Trophoblast cell (in vitro differentiated cells and primary cell): ENCODE data around the gene GRIN2C.

Experiments used
- DNase-seq, 2 donors: peaks; one replicate each; pipeline ENCODE4 v3.0.0-alpha.2; 2016
- H2AFZ ChIP-seq: 2 replicates; pipeline ENCODE4 v1.6.1; 2013; ENCODE audit warnings: low read length, moderate library complexity, mild to moderate bottlenecking; ENCODE audit not compliant: insufficient read depth, poor library complexity
- H2AK5ac ChIP-seq: 2 replicates; pipeline ENCODE4 v1.6.1; 2013; ENCODE audit warnings: mild to moderate bottlenecking, low read length
- H2BK120ac ChIP-seq: 2 replicates; pipeline ENCODE4 v1.6.1; 2013; ENCODE audit warnings: low read length, mild to moderate bottlenecking, moderate library complexity; ENCODE audit not compliant: insufficient read depth, poor library complexity
- H2BK12ac ChIP-seq: 2 replicates; pipeline ENCODE4 v1.6.1; 2013; ENCODE audit warnings: mild to moderate bottlenecking, low read length, moderate library complexity
- H2BK5ac ChIP-seq: 2 replicates; pipeline ENCODE4 v1.6.1; 2013; ENCODE audit warnings: low read length, low read depth, moderate library complexity, mild to moderate bottlenecking; ENCODE audit not compliant: poor library complexity
- H3K14ac ChIP-seq: 2 replicates; pipeline ENCODE4 v1.6.1; 2013; ENCODE audit warnings: mild to moderate bottlenecking, low read length
- H3K18ac ChIP-seq: 2 replicates; pipeline ENCODE4 v1.6.1; 2013; ENCODE audit warnings: mild to moderate bottlenecking, low read length
- H3K23ac ChIP-seq: 2 replicates; pipeline ENCODE4 v1.6.1; 2013; ENCODE audit warnings: low read length
- H3K27ac ChIP-seq: 2 replicates; pipeline ENCODE4 v1.5.1; 2013; ENCODE audit warnings: low read depth, mild to moderate bottlenecking, inconsistent platforms, low read length, moderate library complexity
- H3K27me3 ChIP-seq: 2 replicates; pipeline ENCODE4 v1.6.1; 2013; ENCODE audit warnings: inconsistent platforms, mild to moderate bottlenecking, low read length, moderate library complexity; ENCODE audit not compliant: insufficient read depth
- H3K36me3 ChIP-seq, 2 experiments: 1 replicate in 1 of 2; 2 replicates in 1 of 2; pipeline ENCODE4 v1.6.1; 2013; ENCODE audit warnings: low read length in 2 of 2, mild to moderate bottlenecking in 2 of 2, moderate library complexity in 1 of 2; ENCODE audit not compliant: insufficient read depth in 2 of 2, control insufficient read depth in 1 of 2
- H3K4ac ChIP-seq: 2 replicates; pipeline ENCODE4 v1.6.1; 2013; ENCODE audit warnings: low read depth, mild to moderate bottlenecking, low read length, moderate library complexity
- H3K4me1 ChIP-seq, 2 experiments: 1 replicate in 1 of 2; 2 replicates in 1 of 2; pipeline ENCODE4 v1.6.1; 2013; ENCODE audit warnings: low read length in 2 of 2, mild to moderate bottlenecking in 2 of 2, moderate library complexity in 1 of 2; ENCODE audit not compliant: insufficient read depth in 2 of 2, control insufficient read depth in 1 of 2
- H3K4me2 ChIP-seq: 2 replicates; pipeline ENCODE4 v1.6.1; 2013; ENCODE audit warnings: inconsistent platforms, mild to moderate bottlenecking, low read length, moderate library complexity
- H3K4me3 ChIP-seq: 2 replicates; pipeline ENCODE4 v1.5.1; 2013; ENCODE audit warnings: mild to moderate bottlenecking, low read depth, low read length, inconsistent platforms
- H3K79me1 ChIP-seq: one replicate; pipeline ENCODE4 v1.6.1; 2013; ENCODE audit warnings: low read length
- H3K79me2 ChIP-seq: 2 replicates; pipeline ENCODE4 v1.6.1; 2013; ENCODE audit warnings: low read length, mild to moderate bottlenecking; ENCODE audit not compliant: control insufficient read depth, insufficient read depth, poor library complexity
- H3K9ac ChIP-seq: 2 replicates; pipeline ENCODE4 v1.6.1; 2013; ENCODE audit warnings: mild to moderate bottlenecking, low read length
- H3K9me3 ChIP-seq: 2 replicates; pipeline ENCODE4 v1.6.1; 2013; ENCODE audit warnings: low read depth, mild to moderate bottlenecking, control low read depth, inconsistent platforms, low read length; ENCODE audit not compliant: insufficient read depth
- H4K12ac ChIP-seq: 2 replicates; pipeline ENCODE4 v1.6.1; 2013; ENCODE audit warnings: low read depth, mild to moderate bottlenecking, low read length, moderate library complexity
- H4K8ac ChIP-seq: 2 replicates; pipeline ENCODE4 v1.6.1; 2013; ENCODE audit warnings: low read depth, mild to moderate bottlenecking, low read length, moderate library complexity
- H4K91ac ChIP-seq: one replicate; pipeline ENCODE4 v1.6.1; 2013; ENCODE audit warnings: low read depth, mild to moderate bottlenecking, low read length, moderate library complexity
- WGBS: extraction: QIAGEN DNeasy Blood & Tissue Kit; methylation state at CpG from one replicate; pipeline ENCODE4 v1.1.7; 2013; ENCODE audit warnings: missing lambda C conversion rate; ENCODE audit not compliant: insufficient read length, insufficient coverage; ENCODE audit errors: extremely low coverage; 5-methylcytosine and 5-hydroxymethylcytosine counted together

GRIN2C gene

DNA sequence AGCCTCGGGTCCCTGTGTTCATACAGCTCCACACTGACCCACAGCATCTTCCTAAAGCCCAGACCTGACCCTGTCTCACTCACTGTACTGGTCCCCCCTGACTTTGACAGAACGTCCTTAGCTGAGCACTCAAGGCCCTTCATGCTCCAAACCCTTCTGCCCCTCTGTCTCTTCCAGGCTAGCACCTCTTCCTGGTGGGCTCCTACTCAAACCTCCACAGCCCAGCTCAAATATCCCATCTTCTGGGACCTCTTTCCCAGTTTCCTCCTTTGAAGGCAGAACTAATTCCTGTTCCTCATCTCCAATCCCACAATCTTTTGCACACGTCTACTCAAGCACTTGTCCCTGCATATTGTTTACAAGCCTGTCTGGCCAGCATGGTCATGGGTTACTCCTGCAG is 8.8 kb downstream of the GRIN2C start:
- no peaks in the 10 kb centered on the region for H3K79me2 ChIP-seq
- H2BK120ac ChIP-seq = no peak overlapping the region
- peaks cover 22% of the 10 kb centered on the region for H3K27me3 ChIP-seq
- no peak overlapping the region for H2AK5ac ChIP-seq
- H3K4me1 ChIP-seq = peaks cover 0 to 5% of the 10 kb centered on the region in 2 experiments
- no peak overlapping the region for H4K91ac ChIP-seq
- no peak overlapping the region for H3K4ac ChIP-seq
- H3K14ac ChIP-seq = no peak overlapping the region
- no peak overlapping the region for H2BK5ac ChIP-seq
- no peak for DNase-seq
- no peak overlapping the region for H3K23ac ChIP-seq
- H3K4me3 ChIP-seq = no peak overlapping the region
- peaks cover 12% of the 10 kb centered on the region for H3K9me3 ChIP-seq
- no CpG with 5 or more reads among the region's 3 CpGs for WGBS
- no peak overlapping the region for H4K8ac ChIP-seq
- H3K27ac ChIP-seq = no peak overlapping the region
- H2BK12ac ChIP-seq = no peak overlapping the region
- H3K9ac ChIP-seq = no peak overlapping the region
- H2AFZ ChIP-seq = no peak overlapping the region
- H3K36me3 ChIP-seq = no peaks in the 10 kb centered on the region
- no peak overlapping the region for H3K18ac ChIP-seq
- no peaks in the 10 kb centered on the region for H3K79me1 ChIP-seq
- H4K12ac ChIP-seq = no peak overlapping the region
- H3K4me2 ChIP-seq = no peak overlapping the region

DNA sequence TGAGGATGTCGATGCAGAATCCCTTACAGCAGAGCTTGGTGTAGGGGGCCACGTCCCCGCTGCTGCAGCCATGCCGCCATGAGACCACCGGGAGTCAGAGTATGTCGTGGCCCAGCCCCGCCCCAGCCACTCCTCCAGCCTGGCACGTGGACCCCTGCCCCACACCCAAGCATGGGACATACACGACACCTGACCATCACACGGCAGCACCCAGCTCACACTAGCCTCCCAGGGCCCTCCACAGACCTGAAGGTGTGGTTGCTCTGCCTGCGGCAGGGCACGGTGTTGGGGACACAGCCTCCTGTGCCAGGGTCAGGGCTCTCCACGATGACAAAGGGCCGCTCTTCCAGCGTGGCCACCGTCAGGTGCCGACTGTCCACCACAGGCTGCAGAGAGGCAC is 9.4 kb downstream of the GRIN2C start:
- no peak overlapping the region for H2AFZ ChIP-seq
- no peak overlapping the region for H4K8ac ChIP-seq
- H3K79me2 ChIP-seq = no peaks in the 10 kb centered on the region
- no peak overlapping the region for H3K18ac ChIP-seq
- H4K12ac ChIP-seq = no peak overlapping the region
- H3K27me3 ChIP-seq = peaks cover 22% of the 10 kb centered on the region
- no peak overlapping the region for H2BK12ac ChIP-seq
- WGBS = no CpG with 5 or more reads among the region's 17 CpGs
- H3K14ac ChIP-seq = no peak overlapping the region
- H3K27ac ChIP-seq = no peak overlapping the region
- no peak overlapping the region for H3K4me3 ChIP-seq
- H3K4me2 ChIP-seq = no peak overlapping the region
- H3K36me3 ChIP-seq = no peaks in the 10 kb centered on the region
- no peak overlapping the region for H3K4ac ChIP-seq
- no peaks in the 10 kb centered on the region for H3K79me1 ChIP-seq
- H2AK5ac ChIP-seq = no peak overlapping the region
- H2BK120ac ChIP-seq = no peak overlapping the region
- H3K9ac ChIP-seq = no peak overlapping the region
- H4K91ac ChIP-seq = no peak overlapping the region
- H3K23ac ChIP-seq = no peak overlapping the region
- H2BK5ac ChIP-seq = no peak overlapping the region
- no peak for DNase-seq
- peaks cover 12% of the 10 kb centered on the region for H3K9me3 ChIP-seq
- peaks cover 0 to 5% of the 10 kb centered on the region in 2 experiments for H3K4me1 ChIP-seq

DNA sequence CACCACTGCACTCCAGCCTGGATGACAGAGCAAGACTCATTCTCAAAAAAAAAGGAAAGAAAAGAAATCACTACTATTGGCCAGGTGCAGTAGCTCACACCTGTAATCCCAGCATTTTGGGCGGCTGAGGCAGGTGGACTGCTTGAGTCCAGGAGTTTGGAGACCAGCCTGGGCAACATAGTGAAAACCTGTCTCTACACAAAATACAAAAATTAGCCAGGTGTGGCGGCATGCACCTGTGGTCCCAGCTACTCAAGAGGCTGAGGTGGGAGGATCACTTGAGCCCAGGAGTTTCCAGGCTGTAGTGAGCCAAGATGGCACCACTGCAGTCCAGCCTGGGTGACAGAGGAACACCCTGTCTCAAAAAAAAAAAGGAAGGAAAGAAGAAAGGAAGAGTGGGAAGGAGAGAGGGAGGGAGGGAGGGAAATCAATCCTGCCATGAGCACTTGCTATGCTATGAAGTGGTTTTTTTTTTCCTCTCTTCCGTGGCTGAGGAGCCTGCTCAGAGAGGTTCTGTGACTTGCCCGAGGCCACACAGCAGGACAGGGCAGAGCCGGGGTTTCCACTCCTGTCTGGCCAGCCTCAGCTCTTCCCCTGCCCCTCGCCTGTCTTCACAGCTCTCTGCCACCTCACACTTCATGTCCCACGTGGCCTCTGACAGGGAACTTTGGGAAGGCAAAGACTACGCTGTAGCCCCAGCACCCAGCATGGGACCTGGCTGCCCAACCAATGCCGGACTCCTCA is 10.9 kb downstream of the GRIN2C start:
- H2BK5ac ChIP-seq = no peak overlapping the region
- no peak overlapping the region for H4K91ac ChIP-seq
- no peak overlapping the region for H2AFZ ChIP-seq
- no peak overlapping the region for H2BK120ac ChIP-seq
- H3K79me2 ChIP-seq = no peaks in the 10 kb centered on the region
- no peak overlapping the region for H4K12ac ChIP-seq
- H3K4me2 ChIP-seq = no peak overlapping the region
- H3K4me3 ChIP-seq = no peak overlapping the region
- H2AK5ac ChIP-seq = no peak overlapping the region
- no peak for DNase-seq
- peaks cover 0 to 5% of the 10 kb centered on the region in 2 experiments for H3K4me1 ChIP-seq
- WGBS = no CpG with 5 or more reads among the region's 9 CpGs
- no peak overlapping the region for H3K27ac ChIP-seq
- H3K18ac ChIP-seq = no peak overlapping the region
- no peak overlapping the region for H4K8ac ChIP-seq
- H3K23ac ChIP-seq = no peak overlapping the region
- H3K79me1 ChIP-seq = no peaks in the 10 kb centered on the region
- no peak overlapping the region for H3K9ac ChIP-seq
- H3K27me3 ChIP-seq = peaks cover 21% of the 10 kb centered on the region
- no peak overlapping the region for H3K4ac ChIP-seq
- peaks cover 9% of the 10 kb centered on the region for H3K9me3 ChIP-seq
- H3K36me3 ChIP-seq = no peaks in the 10 kb centered on the region
- no peak overlapping the region for H3K14ac ChIP-seq
- no peak overlapping the region for H2BK12ac ChIP-seq

DNA sequence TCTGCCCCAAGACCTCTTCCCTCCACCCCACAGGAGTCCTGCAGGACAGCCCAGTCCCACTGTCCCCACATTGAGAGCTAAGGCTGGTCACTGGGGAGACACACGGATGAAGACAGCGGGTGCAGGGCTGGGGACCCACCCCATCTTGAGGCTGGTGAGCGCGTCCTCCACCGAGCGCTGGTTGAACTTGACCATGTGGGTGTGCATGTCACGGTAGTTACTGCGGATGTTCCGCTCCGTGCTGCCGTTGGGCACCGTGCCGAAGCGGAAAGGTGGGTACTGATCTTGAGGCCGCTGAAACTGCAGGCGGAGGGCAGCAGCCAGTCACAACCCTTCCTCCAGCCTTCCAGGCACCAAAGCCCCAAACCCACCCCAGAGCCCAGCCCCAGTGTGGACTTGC is 13.1 kb downstream of the GRIN2C start:
- H3K79me1 ChIP-seq = no peaks in the 10 kb centered on the region
- H2BK120ac ChIP-seq = no peak overlapping the region
- H3K4ac ChIP-seq = no peak overlapping the region
- no peak overlapping the region for H4K12ac ChIP-seq
- H3K79me2 ChIP-seq = no peaks in the 10 kb centered on the region
- H3K18ac ChIP-seq = no peak overlapping the region
- H3K4me1 ChIP-seq = no peaks in the 10 kb centered on the region
- H3K4me2 ChIP-seq = no peak overlapping the region
- no peak overlapping the region for H3K27ac ChIP-seq
- H2AFZ ChIP-seq = no peak overlapping the region
- H2BK5ac ChIP-seq = no peak overlapping the region
- H3K14ac ChIP-seq = no peak overlapping the region
- peaks cover 2% of the 10 kb centered on the region for H3K9me3 ChIP-seq
- no peak overlapping the region for H3K4me3 ChIP-seq
- no peak overlapping the region for H3K23ac ChIP-seq
- H2AK5ac ChIP-seq = no peak overlapping the region
- WGBS = no CpG with 5 or more reads among the region's 16 CpGs
- H3K36me3 ChIP-seq = no peaks in the 10 kb centered on the region
- no peak overlapping the region for H3K9ac ChIP-seq
- H4K91ac ChIP-seq = no peak overlapping the region
- H2BK12ac ChIP-seq = no peak overlapping the region
- no peak overlapping the region for H4K8ac ChIP-seq
- peaks cover 15% of the 10 kb centered on the region for H3K27me3 ChIP-seq
- no peak for DNase-seq
